GM21529 (cell line): ENCODE results near the gene JAGN1.
"Not testable (repeated sequence)": the region's sequence is repeated elsewhere in the genome, so short reads cannot be mapped to it uniquely, and the experiment has no call there.

ENCODE experiments used
- ATAC-seq: cut with Tn5 transposase; IDR thresholded peaks from one replicate; pipeline ENCODE4 v1.9.1; 2021; ENCODE audit not compliant: unreplicated experiment

JAGN1 gene

DNA sequence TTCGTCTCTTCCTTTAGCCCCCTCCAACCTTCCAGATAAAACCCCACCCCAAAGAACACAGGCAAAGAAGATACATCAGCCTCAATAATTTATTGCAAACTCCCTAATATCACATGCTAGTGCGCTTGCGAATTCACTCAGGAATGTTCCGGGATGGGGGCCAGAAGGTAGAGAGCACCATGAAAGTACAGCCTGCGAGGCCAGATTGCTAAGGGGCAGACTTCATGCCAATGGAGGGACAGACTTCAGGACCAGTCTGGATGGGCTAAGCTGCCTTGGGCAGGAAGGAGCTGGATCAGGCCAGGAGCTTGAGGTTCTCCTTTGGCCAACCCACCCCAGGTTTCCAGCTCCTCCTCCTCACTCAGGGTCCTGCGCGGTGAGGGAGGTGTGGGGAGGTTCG is 23.8 kb upstream of the JAGN1 start:
- no peak for ATAC-seq

DNA sequence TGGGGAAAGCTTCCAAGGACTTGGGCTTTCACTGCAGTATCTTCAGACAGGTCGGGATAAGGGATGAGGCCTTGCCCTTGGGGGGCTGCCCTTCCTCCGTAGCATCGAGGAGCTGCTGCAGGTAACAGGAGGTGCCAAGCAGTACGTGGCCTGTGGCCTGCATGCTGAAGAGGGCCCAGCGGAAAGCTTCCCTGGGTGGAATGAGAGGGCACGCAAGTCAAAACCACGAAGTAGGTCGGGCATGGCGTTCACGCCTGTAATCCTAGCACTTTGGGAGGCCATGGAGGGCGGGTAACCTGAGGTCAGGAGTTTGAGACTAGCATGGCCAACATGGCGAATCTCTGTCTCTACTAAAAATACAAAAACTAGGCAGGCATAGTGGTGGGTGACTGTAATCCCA is 23.3 kb upstream of the JAGN1 start:
- no peak for ATAC-seq

DNA sequence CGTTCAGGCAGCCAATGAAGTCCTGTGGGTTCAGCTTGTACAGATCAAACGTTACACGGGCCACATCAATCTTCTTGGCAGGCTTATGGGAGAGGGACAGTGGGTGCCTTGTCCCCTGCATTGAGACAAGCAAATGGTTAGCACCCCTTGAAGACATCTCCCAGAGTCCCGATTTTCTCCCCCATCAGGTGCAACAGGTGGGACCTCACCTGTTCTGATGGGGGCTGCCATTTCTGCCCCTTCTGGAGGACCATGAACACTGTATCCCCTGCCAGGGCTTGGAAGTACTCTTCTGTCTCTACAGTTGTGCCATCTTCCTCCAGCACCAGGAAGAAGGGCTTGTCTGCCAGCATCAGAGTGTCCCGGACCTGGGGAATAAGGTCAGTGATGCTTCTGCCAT is 20.5 kb upstream of the JAGN1 start:
- no peak for ATAC-seq

DNA sequence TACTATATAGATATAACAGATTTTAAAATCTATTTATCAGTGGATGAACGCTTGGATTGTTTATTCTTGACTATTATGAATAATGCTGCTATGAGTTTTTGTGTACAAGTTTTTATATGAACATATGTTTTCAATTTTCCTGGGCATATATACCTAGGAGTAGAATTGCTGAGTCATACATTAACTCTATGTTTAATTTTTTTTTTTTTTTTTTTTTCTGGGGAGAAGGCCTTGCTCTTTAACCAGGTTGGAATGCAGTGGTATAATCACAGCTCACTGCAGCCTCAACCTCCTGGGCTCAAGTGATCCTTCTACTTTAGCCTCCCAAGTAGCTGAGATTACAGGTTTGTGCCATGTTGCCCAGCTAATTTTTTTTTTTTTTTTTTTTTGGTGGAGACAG is 19.4 kb upstream of the JAGN1 start:
- no peak for ATAC-seq

DNA sequence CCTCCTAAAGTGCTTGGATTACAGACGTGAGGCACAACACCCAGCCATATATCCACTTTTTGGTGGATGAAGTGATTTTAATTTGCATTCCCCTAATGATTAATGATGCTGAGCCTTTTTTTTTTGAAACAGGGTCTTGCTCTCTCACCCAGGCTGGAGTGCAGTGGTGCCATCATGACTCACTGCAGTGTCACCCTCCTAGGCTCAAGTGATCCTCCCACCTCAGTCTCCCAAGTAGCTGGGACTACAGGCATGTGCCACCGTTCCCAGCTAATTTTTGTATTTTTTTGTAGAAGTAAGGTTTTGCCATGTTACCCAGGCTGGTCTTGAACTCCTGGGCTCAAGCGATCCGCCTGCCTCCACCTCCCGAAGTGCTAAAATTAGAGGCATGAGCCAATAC is 18.3 kb upstream of the JAGN1 start:
- not testable (repeated sequence) for ATAC-seq

DNA sequence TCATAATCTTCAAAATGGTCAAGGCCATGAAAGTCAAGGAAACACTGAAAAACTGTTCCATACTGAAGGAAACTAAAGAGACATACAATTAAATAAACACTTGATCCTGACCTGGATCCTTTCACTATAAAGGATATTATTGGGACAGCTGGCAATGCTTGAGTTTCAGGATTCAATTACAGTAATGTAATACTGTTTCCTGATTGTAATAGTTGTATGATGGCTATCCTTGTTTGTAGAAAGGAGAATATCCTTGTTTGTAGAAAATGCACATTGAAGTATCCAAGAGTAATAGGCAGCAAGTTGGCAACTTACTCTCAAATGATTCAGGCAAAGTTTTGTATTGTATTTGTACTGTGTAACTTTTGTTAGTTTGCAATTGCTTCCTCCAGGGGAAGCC is 15.0 kb upstream of the JAGN1 start:
- no peak for ATAC-seq

DNA sequence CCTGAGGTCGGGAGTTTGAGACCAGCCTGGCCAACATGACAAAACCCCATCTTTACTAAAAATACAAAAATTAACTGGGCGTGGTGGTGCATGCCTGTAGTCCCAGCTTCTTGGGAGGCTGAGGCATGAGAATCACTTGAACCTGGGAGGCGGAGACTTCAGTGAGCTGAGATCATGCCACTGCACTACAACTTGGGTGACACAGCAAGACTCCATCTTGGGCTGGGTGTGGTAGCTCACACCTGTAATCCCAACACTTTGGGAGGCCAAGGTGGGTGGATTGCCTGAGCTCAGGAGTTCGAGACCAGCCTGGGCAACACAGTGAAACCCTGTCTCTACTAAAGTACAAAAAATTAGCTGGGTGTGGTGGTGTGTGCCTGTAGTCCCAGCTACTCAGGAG is 14.2 kb upstream of the JAGN1 start:
- ATAC-seq, result not testable (repeated sequence)

DNA sequence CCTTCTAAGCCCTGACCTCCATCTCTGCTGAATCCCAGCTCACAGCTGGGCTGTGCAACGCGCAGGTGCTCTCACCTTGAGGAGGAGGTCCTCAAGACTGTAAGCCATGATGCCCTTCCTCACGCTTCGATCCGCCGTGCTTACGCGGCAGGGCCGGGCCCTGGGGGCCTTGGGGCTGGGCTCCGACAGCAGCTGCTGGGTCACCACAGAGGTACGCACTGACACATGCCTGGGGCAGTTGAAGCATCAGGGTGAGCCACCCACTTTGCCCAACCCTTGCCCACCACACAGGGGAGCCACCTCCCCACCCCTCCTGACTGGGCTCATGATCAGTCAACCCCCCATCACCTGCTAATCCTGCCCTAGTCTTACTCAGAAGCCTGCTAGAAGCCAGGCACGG is 13.4 kb upstream of the JAGN1 start:
- ATAC-seq, result no peak

DNA sequence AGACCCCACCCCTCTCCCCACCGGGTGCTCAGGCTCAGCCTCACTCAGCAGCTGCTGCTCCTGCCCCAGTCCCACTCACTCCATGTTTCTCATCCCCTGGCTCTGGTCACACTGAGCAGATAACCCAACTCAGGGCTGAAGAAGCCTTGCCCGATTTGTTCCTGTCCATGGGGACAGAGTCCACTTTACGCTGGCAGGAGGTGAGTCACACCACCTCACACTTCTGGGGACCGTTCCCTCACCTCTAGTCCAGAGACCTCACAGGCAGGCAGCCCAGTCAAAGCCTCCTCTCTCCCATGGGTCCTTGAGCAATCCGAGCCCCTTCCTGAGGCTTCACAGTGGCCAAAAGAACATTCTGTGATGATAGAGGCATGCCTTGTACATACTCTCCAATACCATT is 11.7 kb upstream of the JAGN1 start:
- no peak for ATAC-seq

DNA sequence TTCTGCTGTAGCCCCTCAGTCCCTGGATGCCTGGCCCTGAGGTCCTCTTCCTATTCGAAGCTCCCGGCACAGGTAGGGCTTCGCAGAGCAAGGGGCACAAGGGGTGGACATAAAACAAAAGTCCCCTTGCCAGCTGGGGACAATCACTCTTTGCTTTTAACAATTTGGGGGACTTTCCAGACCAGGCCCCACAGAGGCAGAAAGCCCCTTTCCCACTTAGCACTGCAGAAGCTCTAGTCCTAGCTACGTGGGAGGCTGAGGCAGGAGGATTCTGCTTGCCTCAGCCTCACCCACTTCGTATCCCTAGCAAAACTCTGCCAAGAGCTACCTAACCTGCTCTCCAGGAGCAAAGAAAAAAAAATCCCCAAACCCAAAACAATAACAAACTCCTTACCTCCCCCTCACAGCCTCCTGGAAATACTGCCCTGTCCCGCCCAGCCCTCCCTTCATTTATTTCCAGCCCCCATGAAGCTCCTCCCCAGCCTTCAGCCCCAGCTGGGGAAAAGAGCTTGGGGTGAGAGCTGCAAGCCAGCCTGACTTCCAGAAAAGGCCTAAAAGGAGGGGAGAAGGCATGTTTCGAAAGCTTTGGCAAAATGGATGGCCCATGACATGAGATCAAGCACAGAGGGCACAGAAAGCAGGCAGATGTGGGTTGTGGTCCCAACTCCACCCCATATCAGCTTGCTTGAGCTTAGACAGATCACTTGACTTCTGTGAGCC is 10.4 kb upstream of the JAGN1 start, which contains the start of gene CIDEC:
Gene CIDEC, minus strand, starts transcription at position 424 of the 720 bp plus-strand sequence. CDS start 1,767 bp downstream, outside the sequence.
- no peak for ATAC-seq

DNA sequence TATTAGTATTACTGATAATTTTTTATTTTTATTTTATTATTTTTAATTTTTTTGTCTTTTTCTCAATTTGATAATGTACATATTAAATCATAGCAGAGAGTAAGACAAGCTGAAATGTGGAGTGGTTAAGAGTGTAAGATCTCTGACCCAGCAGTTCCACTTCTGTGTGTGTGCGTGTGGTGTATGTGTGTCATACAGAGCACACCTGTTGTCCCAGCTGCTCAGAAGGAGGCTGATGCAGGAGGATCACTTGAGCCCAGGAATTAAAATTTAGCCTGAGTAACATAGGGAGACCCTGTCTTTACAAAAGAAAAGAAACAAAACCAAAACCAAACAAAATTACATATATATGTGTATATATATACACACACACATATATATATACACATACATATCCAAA is 9.0 kb upstream of the JAGN1 start:
- no peak for ATAC-seq

DNA sequence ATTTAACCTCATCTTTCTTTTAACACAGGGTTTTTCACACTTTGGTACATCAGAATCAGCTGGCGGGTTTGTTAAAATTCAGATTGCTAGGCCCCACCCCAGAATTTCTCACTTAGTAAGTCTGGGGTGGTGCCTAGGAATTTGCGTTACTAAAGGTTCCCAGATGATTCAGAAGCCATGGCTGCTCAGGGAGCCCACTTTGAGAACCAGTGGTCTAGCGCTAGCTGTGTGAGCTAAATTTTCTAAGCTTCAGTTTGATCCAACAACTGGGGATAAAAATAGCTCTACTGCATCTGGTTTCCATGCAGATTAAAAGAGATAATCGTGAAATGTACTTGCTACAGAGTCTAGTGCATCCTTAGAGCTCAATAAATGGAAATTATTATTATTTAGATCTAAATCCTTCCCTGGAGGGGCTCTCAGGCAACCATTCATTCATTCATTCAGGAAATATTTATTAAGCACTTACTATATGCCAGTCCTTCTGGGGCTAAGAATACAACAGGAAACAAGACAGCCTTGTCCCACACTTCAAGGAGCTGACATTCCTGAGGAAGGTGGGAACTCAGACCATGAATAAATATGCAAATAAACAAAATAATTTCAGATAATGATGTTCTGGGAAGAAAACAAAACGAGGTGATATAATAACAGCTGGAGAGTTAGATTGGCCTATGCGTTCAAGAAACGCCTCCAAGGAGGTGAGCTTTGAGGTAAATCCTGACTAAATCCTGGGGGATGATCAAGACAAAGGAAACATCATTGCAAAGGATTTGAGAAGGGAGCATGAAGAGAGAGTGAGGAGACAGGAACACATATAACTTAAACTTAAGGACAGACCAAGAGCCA is 6.5 kb upstream of the JAGN1 start:
- ATAC-seq, result no peak

DNA sequence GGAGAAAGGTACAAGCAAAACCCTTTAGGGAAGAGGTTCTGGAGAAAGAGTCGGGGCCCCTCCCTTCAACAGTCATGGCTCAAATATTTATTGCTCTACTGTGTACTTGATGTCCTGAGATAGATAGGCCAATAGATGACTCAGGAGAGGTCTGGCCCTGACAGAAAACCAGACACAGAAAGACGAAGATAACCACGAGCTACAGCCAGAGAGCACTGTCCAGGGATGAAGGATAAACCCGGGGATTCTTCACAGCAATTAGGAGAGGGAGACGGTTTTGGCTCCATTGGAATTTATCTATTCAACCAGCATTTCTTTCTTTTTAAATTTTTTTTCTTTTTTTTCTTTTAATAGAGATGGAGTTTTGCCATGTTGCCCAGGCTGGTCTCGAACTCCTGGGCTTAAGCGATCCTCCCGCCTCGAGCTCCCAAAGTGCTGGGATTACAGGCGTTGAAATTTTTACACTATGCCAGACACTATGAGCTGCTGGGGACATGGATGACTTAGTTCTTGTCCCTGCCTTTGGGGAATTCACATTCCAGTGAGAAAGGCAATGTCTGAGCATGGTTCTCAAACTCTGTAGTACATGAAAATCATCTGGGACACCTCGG is 5.8 kb upstream of the JAGN1 start:
- ATAC-seq, result no peak

DNA sequence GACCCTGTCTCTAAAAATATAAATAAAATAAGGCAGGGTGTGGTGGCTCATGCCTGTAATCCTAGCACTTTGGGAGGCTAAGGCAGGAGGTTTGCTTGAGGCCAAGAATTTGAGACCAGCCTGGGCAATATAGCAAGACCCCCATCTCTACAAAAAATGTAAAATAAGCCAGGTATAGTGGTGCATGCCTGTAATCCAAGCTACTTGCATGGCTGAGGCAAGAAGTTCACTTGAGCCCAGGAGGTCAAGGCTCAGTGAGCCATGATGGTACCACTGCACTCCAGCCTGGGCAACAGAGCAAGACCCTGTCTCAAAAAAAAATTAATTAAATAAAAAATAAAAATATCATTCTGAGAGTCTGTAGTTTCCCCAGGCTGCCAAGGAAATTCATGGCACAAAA is 4.1 kb upstream of the JAGN1 start:
- ATAC-seq, result no peak

DNA sequence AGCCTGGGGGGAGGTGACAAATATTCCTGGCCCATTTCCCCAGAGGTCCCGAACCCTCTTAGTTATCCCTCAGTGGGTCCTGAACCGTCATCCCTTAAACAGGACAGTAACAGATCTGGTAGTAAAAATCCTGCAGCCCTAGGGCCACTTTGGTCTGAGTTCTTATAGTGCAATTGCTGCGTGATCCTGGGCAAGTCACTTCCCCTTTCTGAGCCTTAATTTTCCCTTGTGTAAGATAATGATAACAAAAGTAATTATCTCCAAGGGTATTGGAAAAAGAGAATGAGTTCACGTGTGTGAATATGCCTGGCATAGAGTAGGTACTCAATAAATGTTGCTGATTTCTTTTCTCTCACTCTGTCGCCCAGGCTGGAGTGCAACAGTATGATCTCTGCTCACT is 2.9 kb upstream of the JAGN1 start:
- no peak for ATAC-seq

DNA sequence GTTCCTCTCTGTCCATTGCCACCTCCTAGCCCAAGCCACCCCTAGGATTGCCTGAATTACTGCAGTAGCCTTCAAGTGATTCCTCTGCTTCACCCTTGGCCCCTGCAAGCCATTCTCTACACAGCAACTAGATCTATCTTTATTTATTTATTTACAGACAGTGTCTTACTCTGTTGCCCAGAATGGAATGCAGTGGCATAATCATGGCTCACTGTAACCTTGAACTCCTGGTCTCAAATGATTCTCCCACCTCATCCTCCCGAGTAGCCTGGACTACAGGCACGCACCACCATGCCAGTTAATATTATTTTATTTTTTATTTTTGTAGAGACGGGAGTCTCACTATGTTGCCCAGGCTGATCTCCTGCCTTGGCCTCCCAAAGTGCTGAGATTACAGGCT is 1.9 kb upstream of the JAGN1 start:
- no peak for ATAC-seq

DNA sequence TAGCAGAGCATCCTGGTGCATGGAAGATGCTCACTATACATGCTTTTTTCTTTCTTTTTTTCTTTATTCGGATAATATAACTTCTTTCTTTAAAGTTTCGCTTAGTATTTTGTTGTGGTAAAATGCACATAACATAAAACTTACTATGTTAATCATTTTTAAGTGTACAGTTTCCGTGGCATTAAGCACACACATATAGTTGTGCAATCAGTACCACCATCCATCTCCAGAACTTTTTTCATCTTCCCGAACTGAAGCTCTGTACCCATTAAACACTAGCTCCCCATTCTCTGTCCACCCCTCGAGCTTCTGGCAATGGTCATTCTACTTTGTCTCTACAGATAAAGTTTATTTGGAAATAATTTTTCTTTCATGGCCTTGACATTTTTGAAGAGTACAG is 1.0 kb upstream of the JAGN1 start:
- no peak for ATAC-seq

DNA sequence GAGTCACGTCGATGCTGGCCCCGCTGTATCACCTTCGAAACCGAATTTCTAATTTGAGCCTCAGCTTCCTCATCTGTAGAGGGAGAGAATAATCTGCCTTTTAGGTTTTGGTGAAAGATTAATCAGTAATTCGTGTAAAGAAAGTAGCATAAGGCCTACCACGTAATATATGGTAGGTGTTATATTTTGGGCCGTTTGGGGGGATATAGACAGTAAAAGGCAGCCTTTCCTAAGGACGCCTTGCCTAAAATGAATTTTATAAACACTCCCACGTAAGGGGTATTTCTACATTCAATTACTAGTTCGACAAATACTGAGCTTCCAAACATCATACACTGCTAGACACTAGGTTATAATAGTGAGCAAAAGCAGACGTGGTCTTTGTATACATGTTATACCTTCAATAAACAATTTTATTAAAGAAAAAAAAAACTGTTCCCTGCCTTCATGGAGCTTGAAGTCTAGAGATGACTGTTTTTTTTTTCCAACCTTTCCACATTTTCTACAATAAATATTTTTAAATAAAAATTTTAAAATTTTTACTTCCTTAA is 737 bp downstream of the JAGN1 start:
- no peak for ATAC-seq

DNA sequence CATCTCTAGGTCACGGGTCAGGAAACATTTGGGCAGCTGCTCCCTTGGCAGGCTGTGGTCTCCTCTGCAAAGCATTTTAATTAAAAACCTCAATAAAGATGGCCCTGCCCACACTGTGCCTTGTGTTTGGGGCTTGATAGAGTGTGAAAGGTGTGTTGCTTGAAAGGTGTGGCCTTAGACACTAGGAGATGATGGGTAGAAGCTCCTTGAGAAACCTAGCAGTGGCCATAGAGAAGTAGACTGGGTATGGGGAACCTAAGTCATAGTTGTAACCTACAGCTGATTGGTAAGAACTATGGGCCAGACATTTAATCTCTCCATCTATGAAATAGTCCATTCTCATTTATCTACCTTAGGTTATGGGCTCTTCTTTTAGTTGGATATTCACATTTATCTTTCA is 3.3 kb downstream of the JAGN1 start:
- no peak for ATAC-seq

DNA sequence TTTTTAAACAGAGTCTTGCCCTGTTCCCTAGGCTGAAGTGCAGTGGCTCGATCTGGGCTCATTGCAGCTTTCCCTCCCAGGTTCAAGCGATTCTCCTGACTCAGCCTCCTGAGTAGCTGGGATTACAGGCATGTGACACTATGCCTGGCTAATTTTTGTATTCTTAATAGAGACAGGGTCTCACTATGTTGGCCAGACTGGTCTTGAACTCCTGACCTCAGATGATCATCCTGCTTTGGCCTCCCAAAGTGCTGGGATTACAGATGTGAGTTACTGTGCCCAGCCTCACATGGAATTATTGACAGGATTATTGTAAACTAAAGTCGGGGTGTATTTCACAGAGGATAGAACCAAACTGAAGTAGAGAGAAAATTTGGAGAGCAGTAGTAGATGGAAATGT is 5.3 kb downstream of the JAGN1 start:
- ATAC-seq, result not testable (repeated sequence)

DNA sequence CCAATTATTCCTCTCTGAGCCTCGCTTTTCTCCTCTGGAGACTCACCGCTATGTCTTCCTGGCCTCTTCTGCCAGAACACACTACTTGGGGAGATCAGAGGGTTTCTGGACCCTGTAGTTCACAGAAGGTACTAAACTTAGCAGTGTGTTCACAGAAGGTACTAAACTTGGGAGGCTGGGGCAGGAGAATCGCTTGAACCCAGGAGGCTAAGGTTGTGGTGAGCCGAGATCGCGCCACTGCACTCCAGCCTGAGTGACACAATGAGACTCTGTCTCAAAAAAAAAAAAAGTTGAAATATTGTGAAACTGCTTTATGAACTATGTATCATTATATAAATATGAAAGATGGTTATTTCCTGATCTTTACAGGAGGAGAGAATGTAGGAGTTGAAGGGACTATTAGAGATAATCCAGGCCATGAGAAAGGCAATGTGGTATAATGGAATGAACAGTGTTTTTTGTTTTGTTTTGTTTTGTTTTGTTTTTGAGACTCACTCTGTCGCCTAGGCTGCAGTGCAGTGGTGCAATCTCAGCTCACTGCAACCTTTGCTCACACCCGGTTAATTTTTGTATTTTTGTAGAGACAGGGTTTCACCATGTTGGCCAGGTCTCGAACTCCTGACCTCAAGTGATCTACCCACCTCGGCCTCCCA is 6.5 kb downstream of the JAGN1 start:
- ATAC-seq, result not testable (repeated sequence)
